GM21447 (cell line): ENCODE results near the gene TBR1.

Source experiments
- ATAC-seq: cut with Tn5 transposase; IDR thresholded peaks from one replicate; pipeline ENCODE4 v1.9.1; 2021; ENCODE audit not compliant: unreplicated experiment

Gene TBR1

DNA sequence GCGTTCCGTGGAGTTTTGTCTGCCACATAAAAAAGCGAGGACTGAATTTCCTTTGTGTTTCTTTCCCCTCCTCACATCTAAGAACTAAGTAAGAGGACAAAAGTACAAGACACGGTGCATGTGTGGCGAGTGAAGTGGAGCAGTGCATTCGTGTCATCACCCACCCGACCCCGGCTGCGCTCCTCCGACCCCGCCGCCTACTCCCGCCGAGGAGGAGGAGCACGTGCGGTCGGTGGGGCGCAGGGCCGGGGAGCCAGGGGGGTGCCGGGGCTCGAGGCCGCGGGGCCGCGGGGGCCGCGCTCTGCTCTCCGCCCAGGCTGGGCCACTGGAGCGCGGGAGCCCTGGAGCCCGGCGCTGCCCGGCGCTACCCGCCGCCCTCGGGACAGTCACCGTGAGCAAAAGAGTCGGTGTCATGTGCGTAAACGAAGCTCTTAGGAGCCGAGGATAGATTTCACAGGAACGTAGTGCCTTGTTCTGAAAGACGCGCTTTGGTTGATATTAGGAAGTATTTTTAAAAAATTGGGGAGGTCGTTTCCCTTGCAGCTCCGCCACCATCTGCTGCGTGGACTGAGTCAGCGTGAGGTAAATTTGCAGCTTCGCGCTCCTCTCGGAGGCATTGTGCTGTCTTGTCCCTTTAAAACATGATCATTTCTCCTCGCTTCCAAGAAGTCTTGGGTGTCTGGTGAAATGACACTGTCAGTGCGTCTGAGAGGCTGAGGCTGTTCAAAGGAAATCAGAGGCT lies 11.0 kb downstream of the TBR1 start:
- ATAC-seq = no peak

GRCh38 chr2:161427664-161428587 lies 11.8 kb downstream of the TBR1 start:
- ATAC-seq = no peak

DNA sequence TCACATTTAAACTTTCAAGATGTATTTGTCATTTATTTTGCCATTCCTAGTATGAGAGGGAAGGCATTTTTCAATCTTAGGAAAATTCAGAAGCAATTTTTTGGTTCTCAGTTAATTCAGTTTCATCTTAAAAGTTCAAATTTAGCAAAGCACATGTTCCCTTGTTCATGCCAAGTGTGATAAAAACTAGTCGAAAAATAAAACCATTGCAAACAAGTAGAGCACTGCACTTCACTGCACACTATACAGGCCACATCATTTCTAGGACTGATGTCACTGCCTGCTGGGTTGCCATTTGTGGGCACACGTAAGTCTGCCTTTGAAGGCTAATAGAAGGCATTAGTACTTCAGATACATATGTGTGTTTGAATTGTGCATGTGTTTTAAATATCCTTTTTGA lies 14.3 kb downstream of the TBR1 start:
- ATAC-seq = no peak

DNA sequence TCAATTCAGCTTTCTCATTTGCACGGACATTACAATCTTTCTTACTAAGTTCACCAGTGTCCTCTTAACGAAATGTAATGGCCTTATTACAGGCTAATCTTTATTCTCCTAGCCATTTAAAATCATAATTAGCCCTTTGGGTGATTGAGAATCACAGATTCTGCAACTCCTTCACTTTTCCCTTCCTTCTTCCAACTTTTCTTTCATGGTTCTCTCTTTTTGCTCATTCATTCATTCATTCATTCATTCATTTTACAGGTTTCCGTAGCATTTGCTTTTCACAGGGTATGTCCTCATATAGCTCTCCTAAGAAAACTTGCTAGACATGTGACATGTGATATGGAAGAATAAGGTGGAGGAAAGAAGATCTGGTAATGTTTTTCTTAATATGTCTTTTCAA lies 16.0 kb downstream of the TBR1 start:
- ATAC-seq = no peak

GRCh38 chr2:161434118-161434517 lies 18.0 kb downstream of the TBR1 start:
- no peak for ATAC-seq

DNA sequence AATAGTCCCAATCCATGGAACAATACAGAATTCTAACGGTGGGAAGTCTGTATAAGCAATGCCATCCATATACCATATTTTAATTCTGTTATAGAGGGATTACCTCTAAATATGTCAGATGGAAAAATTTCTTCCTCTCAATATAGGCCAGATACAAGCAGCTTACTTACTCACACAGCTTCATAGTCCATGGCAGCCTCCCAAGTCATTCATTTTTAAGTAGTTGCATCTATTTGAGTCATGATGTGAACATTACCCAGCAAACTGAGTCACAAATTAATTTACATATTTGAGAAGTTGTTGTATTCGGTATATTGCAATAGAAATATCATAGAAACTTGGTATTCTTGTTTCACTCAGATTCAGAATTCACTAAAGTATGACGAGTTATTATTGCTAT lies 20.3 kb downstream of the TBR1 start:
- no peak for ATAC-seq

DNA sequence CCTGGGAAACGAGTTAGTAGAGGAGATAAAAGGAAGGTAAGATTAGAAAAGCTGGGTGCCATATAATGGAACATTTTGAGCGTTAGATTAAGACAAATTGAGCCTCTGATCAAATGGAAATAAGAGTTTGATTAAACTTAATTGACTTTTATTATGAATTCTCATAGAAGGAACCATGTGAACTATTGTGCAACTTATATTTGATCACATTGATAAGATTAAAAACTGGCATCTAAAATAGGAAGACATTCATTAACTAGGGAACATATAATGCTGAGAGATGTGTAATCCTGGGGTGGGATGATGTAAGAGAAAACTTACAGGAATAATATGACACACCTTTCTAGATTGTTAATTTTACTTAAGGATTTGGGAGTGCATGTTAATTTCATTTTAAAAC lies 22.5 kb downstream of the TBR1 start:
- no peak for ATAC-seq

- no peak for ATAC-seq
Observed at GRCh38 chr2:161445097-161445496, 29.0 kb downstream of the TBR1 start.

DNA sequence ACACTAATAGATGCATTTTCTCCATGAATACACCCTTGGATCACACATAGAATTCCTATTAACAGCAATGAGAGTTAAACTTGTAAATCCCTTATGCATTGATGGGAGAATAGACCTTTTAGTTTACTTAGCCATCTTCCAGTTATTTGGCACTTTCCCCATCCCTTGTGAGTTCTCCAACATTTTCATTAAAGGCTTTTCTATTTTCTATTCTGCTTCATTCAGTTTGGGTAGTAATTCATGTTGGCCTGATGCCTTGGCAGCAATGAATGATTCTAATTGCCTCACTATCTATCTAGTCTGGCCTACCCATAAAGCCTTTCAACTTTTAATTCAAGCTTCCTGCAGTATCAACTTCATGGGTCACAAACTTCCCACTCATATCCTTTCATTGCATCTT lies 32.3 kb downstream of the TBR1 start:
- ATAC-seq = no peak

DNA sequence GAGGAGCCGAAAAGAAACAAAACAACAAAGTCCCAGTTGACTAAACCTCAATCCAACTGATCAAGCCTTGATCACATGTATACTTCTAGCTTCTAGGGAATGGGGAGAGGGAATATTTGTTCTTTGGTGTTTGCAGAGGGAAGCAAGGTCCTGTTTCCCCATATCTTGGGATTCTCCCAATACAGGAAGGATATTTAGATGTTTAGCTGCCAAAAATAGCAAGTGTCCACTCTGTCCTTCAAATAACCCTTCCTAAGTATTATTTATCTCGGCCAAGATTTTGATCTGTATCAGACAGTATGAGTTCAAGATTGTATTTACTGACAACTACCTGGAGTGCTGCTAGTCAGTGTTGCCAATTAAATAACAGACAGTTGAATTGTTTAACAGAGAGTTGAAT lies 55.5 kb downstream of the TBR1 start:
- no peak for ATAC-seq

GRCh38 chr2:161474920-161475319 lies 58.8 kb downstream of the TBR1 start:
- no peak for ATAC-seq
